ENCODE results near the gene CDC42EP1.

The CDC42EP1 gene

GRCh38 chr22:37529652-37530345, 30.5 kb upstream of the CDC42EP1 start:
- H3F3A ChIP-seq (ENCODE audit: insufficient read depth, low read length) = no peaks in the 10 kb centered on the region
- H3K4me2 ChIP-seq (ENCODE audit: low read length) = no peak overlapping the region
- H3K4me1 ChIP-seq (ENCODE audit: insufficient read depth, low read length, severe bottlenecking) = no peaks in the 10 kb centered on the region
- H3K4me3 ChIP-seq (ENCODE audit: low read depth, low read length, poor library complexity, severe bottlenecking) = no peak overlapping the region
- TF ChIP-seq CTCF (IDR thresholded peaks at IDR 0.05; ENCODE audit: low read length) (no peak), EZH2 (IDR thresholded peaks at IDR 0.05; ENCODE audit: borderline replicate concordance, low read length) (no peak)
- no peaks in the 10 kb centered on the region for H3K79me2 ChIP-seq (ENCODE audit: insufficient read depth, low read length)
- H4K20me1 ChIP-seq (ENCODE audit: insufficient read depth, low read length) = no peaks in the 10 kb centered on the region
- no peaks in the 10 kb centered on the region for H3K9me2 ChIP-seq (ENCODE audit: low read depth, low read length)
- H3K27ac ChIP-seq (ENCODE audit: low read depth, low read length, poor library complexity, severe bottlenecking) = no peak overlapping the region
- H3K36me3 ChIP-seq (ENCODE audit: insufficient read depth, low read length) = no peaks in the 10 kb centered on the region
- no peaks in the 10 kb centered on the region; the same call in 1 of the 2 replicates for H3K27me3 ChIP-seq (ENCODE audit: insufficient read depth, low read length)
- H2AFZ ChIP-seq (ENCODE audit: low read length) = no peak overlapping the region
- no peaks in the 10 kb centered on the region for H3K9me3 ChIP-seq (ENCODE audit: low read length)
- no peak overlapping the region for H3K9ac ChIP-seq (ENCODE audit: low read length)

GRCh38 chr22:37533995-37534394, 26.3 kb upstream of the CDC42EP1 start:
- Histone ChIP-seq H3K9me2 (ENCODE audit: low read depth, low read length) (no peaks in the 10 kb centered on the region), H3K4me2 (ENCODE audit: low read length) (no peak overlapping the region), H3F3A (ENCODE audit: insufficient read depth, low read length) (no peaks in the 10 kb centered on the region), H2AFZ (ENCODE audit: low read length) (no peak overlapping the region), H3K9ac (ENCODE audit: low read length) (no peak overlapping the region), H3K4me1 (ENCODE audit: insufficient read depth, low read length, severe bottlenecking) (no peaks in the 10 kb centered on the region), H3K36me3 (ENCODE audit: insufficient read depth, low read length) (no peaks in the 10 kb centered on the region), H3K4me3 (ENCODE audit: low read depth, low read length, poor library complexity, severe bottlenecking) (no peak overlapping the region), H3K27ac (ENCODE audit: low read depth, low read length, poor library complexity, severe bottlenecking) (no peak overlapping the region), H3K79me2 (ENCODE audit: insufficient read depth, low read length) (no peaks in the 10 kb centered on the region), H3K9me3 (ENCODE audit: low read length) (no peaks in the 10 kb centered on the region), H4K20me1 (ENCODE audit: insufficient read depth, low read length) (no peaks in the 10 kb centered on the region), H3K27me3 (ENCODE audit: insufficient read depth, low read length) (no peaks in the 10 kb centered on the region; the same call in 1 of the 2 replicates)
- TF ChIP-seq CTCF (IDR thresholded peaks at IDR 0.05; ENCODE audit: low read length) (no peak), EZH2 (IDR thresholded peaks at IDR 0.05; ENCODE audit: borderline replicate concordance, low read length) (no peak)

GRCh38 chr22:37534445-37534844, 25.8 kb upstream of the CDC42EP1 start:
- Histone ChIP-seq H3K4me2 (ENCODE audit: low read length) (no peak overlapping the region), H3K9ac (ENCODE audit: low read length) (no peak overlapping the region), H2AFZ (ENCODE audit: low read length) (no peak overlapping the region), H3F3A (ENCODE audit: insufficient read depth, low read length) (no peaks in the 10 kb centered on the region), H3K4me3 (ENCODE audit: low read depth, low read length, poor library complexity, severe bottlenecking) (no peak overlapping the region), H3K9me3 (ENCODE audit: low read length) (no peaks in the 10 kb centered on the region), H3K36me3 (ENCODE audit: insufficient read depth, low read length) (no peaks in the 10 kb centered on the region), H3K79me2 (ENCODE audit: insufficient read depth, low read length) (no peaks in the 10 kb centered on the region), H3K27me3 (ENCODE audit: insufficient read depth, low read length) (no peaks in the 10 kb centered on the region; the same call in 1 of the 2 replicates), H4K20me1 (ENCODE audit: insufficient read depth, low read length) (no peaks in the 10 kb centered on the region), H3K27ac (ENCODE audit: low read depth, low read length, poor library complexity, severe bottlenecking) (no peak overlapping the region), H3K9me2 (ENCODE audit: low read depth, low read length) (no peaks in the 10 kb centered on the region), H3K4me1 (ENCODE audit: insufficient read depth, low read length, severe bottlenecking) (no peaks in the 10 kb centered on the region)
- TF ChIP-seq EZH2 (IDR thresholded peaks at IDR 0.05; ENCODE audit: borderline replicate concordance, low read length) (no peak), CTCF (IDR thresholded peaks at IDR 0.05; ENCODE audit: low read length) (no peak)
